Hair follicle dermal papilla cell (primary cell): Measurements from ENCODE around the gene TPD52L2. TPM values are rescaled to one million over a fixed set of nuclear protein-coding genes. Genes with fewer than 3 reads are reported as not detected.

Experiments
- small RNA-seq: library from RNA; depleted of rRNA; stranded (forward); fragments of <200 nt; gene quantifications from one replicate; pipeline ENCODE3, GENCODE V24; 2012
- total RNA-seq: library from RNA; depleted of rRNA; stranded (reverse); fragments of >200 nt; gene quantifications from 2 replicates; pipeline ENCODE4 v1.2.3, GENCODE V29; 2012

TPD52L2 gene
- 96.7 and 106 TPM in 2 replicates for total RNA-seq

GRCh38 chr20:63864978-63865640 lies at the start of gene TPD52L2:
Gene TPD52L2 (plus strand): TSS chr20:63865270. CDS start chr20:63865366, 96 bp downstream.

GRCh38 chr20:63830841-63831588 lies 34.1 kb upstream of the TPD52L2 start, which contains the start of gene ZBTB46:
Gene ZBTB46 (minus strand): TSS chr20:63831264. CDS start chr20:63790757, 40,507 bp downstream.

GRCh38 chr20:63861365-63861934 lies 3.6 kb upstream of the TPD52L2 start, which contains the start of gene ABHD16B:
Gene ABHD16B (plus strand): TSS chr20:63861498. CDS start chr20:63861541, 43 bp downstream.

GRCh38 chr20:63894358-63895201 lies 29.5 kb downstream of the TPD52L2 start, which contains the start of gene DNAJC5:
Gene DNAJC5 (plus strand): TSS chr20:63895126. CDS start chr20:63928346, 33,220 bp downstream.

Small RNA genes lying within 50 kb of the gene (small RNA-seq; reads per million reads assigned to genes)
- not detected for gene MIR941-2
- gene MIR941-4, result not detected
- gene MIR941-5, result not detected
- 33.3 reads per million, percentile 96 among the genes with 10 or more reads in this experiment for gene RNU1-134P

Other genes with a start within 250 kb of the TPD52L2 start
- 15.1 and 16.6 TPM in 2 replicates for gene GMEB2, start 238.2 kb upstream of the TPD52L2 start, total RNA-seq
- gene STMN3, start 211.8 kb upstream of the TPD52L2 start, total RNA-seq, result 10.0 and 12.0 TPM in 2 replicates
- gene RTEL1, start 207.0 kb upstream of the TPD52L2 start, total RNA-seq, result 16.9 and 21.3 TPM in 2 replicates
- gene TNFRSF6B, start 168.6 kb upstream of the TPD52L2 start, total RNA-seq, result 2.2 and 8.0 TPM in 2 replicates
- gene ARFRP1, start 157.3 kb upstream of the TPD52L2 start, total RNA-seq, result 26.6 and 32.0 TPM in 2 replicates
- gene ZGPAT, start 157.2 kb upstream of the TPD52L2 start, total RNA-seq, result 14.1 and 16.4 TPM in 2 replicates
- 4.5 and 4.6 TPM in 2 replicates for gene LIME1, start 128.6 kb upstream of the TPD52L2 start, total RNA-seq
- gene SLC2A4RG, start 125.5 kb upstream of the TPD52L2 start, total RNA-seq, result 41.5 and 45.7 TPM in 2 replicates
- 0.36 and 0.81 TPM in 2 replicates for gene ZBTB46, start 34.0 kb upstream of the TPD52L2 start, total RNA-seq
- not detected in 2 replicates for gene ABHD16B, start 3.8 kb upstream of the TPD52L2 start, total RNA-seq
- 63.8 and 66.5 TPM in 2 replicates for gene DNAJC5, start 29.9 kb downstream of the TPD52L2 start, total RNA-seq
- gene UCKL1, start 91.1 kb downstream of the TPD52L2 start, total RNA-seq, result 22.4 and 22.8 TPM in 2 replicates
- gene ZNF512B, start 104.7 kb downstream of the TPD52L2 start, total RNA-seq, result 18.5 and 23.9 TPM in 2 replicates
- 0.49 TPM in 2 replicates for gene SAMD10, start 114.4 kb downstream of the TPD52L2 start, total RNA-seq
- gene PRPF6, start 115.9 kb downstream of the TPD52L2 start, total RNA-seq, result 54.9 and 55.3 TPM in 2 replicates
- 1.7 and 2.6 TPM in 2 replicates for gene C20orf204, start 170.9 kb downstream of the TPD52L2 start, total RNA-seq
- 0.16 and 0.24 TPM in 2 replicates for gene SOX18, start 184.4 kb downstream of the TPD52L2 start, total RNA-seq
- 23.3 and 24.0 TPM in 2 replicates for gene TCEA2, start 197.9 kb downstream of the TPD52L2 start, total RNA-seq
- 12.7 and 14.5 TPM in 2 replicates for gene RGS19, start 214.2 kb downstream of the TPD52L2 start, total RNA-seq
- gene OPRL1, start 214.8 kb downstream of the TPD52L2 start, total RNA-seq, result 2.4 and 3.2 TPM in 2 replicates
- gene LKAAEAR1, start 219.1 kb downstream of the TPD52L2 start, total RNA-seq, result not detected in 2 replicates
- not detected in 2 replicates for gene NPBWR2, start 242.3 kb downstream of the TPD52L2 start, total RNA-seq